HG02840 (cell line): ENCODE measurements around the gene SCN7A.

Source experiments
- ATAC-seq: cut with Tn5 transposase; IDR thresholded peaks from one replicate; pipeline ENCODE4 v1.9.1; 2021; ENCODE audit warnings: mild to moderate bottlenecking, moderate library complexity, moderate number of reproducible peaks; ENCODE audit not compliant: unreplicated experiment, low FRiP score

The SCN7A gene

DNA sequence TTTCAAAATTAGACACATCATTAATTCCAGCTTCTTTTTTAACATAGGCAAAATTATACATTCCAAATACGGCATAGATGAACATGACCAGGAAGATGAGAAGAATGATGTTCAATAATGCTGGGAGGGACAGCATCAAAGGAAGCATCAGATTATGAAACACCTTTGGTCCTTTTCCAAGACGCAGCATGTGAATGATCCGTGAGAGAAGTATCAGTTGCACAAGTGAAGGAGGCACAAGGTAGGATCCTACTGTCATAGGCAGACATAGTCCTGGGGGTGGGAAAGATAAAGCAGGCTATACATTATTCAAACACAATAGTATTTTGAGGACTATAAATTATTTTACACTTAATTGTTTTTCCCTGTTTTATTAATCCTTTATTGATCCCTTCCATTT lies 87.7 kb downstream of the SCN7A start:
- no peak for ATAC-seq

DNA sequence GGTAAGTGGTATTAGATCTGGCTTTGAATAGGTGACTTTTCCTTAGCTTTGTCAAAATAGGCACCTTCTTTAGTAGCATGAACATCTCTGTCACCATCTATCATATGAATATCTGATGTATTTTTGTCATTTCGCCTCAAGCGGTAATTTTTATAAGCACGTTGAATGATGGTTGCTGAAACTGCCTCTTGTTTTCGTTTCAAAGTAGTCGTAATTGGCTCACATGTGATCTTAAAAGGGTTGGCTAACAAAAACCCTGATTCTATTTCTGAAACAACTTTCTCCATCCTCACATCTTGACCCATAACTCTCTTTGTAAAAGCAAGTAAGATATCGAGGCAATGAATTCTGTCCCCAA lies 88.5 kb downstream of the SCN7A start:
- ATAC-seq: no peak

DNA sequence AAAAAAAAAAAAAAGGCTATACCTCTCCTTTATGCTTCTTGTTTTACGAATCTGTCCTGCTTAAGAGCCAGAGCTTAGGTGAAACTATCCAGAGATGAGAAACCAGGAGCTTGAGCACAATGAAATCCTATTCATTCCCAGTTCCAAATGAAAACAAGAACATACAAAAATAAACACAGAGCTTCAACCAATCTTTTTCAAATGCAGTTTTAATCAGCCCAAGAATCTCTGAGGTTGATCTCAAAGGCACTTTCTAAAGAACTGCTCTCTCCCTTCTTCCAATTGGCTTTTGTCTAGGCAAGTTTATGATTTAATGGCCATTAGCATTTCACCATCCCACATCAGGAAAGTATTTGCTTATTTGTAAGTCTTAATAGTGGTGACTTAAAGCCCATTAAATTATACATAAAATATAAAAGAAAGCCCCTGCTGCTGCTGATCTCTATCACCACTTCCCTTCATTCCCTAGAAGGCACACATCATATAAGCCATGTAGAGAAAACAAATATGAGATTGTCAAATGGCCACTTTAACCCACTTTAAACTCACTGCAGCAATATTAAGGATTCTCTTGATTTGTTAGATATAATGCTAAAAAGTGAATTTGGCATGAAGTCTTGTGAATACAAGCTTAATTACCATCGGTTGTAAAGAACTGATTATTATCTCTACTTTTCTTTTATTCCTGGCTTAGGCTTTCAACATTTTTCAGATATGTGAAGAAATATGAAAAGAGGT lies 89.0 kb downstream of the SCN7A start:
- ATAC-seq: no peak

DNA sequence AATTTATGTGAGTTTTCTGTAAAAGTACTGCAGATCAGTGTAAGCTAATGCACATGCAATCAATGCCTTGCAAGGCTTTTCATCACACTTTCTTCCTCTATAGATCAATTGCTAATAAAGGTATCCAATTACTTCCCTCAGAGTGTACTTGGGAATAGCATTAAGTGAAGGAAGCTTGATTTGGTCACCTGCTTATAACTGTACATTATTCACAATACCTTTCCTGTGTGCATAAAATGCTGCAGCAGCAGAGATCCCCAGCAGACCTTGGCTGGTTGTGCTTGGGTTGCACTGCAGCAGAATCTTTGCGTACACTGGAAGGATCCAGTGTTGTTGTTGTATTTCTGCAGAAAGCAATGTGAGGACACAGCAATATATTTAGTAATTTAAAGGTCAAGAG lies 99.8 kb downstream of the SCN7A start:
- ATAC-seq: no peak

DNA sequence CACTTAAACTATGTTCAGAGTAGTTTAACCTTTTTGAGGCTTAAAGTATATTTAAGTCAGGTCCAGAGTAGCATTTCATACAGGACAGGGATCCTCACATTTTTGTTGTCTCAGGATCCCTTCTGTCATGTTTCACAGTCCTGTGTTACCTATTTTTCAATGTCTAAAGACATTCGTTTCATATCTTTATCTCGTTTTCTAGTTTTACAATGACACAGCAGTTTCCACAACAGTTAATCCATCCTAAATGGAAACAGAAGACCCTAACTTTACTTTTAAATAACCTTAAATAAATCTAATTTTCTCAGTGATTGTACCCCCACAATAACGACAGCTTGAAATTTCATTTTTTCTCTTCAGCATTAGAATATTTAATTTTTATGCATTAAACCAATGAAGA lies 101.0 kb downstream of the SCN7A start:
- ATAC-seq: no peak

DNA sequence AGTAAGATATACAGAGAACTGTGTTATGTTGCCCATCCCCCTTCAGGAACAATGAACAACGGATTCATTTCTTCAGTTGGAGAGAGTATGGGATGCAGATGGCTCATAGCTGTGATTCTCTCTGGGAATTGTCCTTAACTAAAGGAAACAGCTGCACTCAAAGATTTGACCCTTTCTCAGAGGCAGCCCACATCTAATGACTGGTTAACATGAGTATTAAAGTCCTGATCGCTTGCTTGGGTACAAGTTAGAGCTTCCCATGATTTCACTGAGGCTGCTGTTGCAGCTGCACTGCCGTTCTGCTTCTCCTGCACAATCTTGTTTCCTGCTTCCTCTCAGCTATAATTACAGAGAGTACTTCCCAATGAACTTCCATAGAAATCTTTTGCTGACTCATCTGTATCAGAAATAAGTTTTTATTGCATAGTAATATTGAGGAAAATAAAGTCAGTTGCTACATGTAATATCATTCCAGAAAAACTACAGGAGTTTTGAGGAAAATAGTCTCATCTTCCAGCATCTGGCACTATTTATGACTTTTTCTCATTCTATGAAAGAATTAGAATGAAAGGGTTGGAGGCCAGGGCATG lies 105.5 kb downstream of the SCN7A start:
- ATAC-seq: no peak

DNA sequence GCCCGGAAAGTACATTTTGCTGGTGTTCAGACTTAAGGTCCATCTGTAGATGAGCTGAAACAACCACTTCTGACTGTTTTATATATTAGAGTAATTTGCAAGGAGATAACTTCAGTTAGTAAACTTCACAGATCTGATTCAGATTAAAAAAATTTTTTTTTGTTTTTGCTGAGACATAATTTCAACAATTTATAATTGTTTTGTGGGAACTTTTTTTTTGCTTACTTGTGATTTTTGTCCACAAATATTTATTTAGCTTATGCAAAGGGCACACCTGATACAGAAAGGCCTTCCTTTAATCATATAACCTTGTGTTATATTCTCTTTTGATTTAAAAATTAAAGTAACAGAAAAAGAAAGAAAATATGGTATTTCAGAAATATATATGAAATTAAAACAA lies 108.7 kb downstream of the SCN7A start:
- no peak for ATAC-seq

DNA sequence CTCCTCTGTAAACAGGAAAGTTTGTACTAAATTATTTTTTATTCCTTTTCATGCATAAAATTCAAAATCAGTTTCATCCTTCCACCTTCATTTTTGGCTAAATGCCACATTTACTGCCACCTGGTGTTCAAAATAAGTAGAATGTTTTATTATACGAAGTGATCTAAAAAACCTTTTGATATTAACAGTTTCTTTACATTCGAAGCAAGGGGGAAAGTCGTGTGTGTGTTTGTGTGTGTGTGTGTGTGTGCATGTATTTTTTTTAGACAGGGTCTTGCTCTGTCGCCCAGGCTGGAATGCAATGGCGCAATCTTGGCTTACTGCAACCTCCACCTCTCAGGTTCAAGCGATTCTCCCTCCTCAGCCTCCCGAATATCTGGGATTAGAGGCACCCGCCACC lies 109.3 kb downstream of the SCN7A start:
- ATAC-seq: no peak

DNA sequence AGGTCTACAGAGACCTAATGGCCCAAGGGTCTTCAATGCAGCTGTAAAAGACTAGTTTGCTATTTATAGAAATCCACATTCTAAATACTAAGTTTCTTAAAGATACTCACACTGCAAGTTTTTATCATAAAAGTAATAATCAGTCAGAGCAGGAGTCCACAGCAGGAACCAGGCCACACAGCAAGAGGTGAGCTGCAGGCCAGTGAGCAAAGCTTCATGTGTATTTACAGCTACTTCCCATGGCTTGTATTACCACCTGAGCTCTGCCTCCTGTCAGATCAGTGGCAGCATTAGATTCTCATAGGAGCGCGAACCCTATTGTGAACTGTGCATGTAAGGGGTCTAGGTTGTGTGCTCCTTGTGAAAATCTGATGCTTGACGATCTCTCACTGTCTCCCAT lies 111.6 kb downstream of the SCN7A start:
- no peak for ATAC-seq

DNA sequence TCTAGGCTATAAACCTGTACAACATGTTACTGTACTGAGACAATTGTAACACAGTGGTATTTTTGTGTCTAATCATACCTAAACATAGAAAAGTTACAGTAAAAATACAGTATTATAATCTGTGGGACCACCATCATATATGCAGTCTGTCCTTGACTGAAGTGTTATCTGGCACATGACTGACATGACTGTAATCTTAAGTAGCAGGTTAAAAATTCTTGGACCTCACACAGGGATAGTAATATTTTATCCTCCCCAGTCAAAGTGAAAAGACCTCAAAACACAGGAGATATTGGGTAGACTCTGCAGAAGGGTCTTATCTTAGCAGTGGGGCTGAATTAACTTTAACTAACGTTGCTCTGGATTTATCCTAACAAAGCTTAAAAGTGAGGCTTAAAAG lies 113.4 kb downstream of the SCN7A start:
- ATAC-seq: no peak

DNA sequence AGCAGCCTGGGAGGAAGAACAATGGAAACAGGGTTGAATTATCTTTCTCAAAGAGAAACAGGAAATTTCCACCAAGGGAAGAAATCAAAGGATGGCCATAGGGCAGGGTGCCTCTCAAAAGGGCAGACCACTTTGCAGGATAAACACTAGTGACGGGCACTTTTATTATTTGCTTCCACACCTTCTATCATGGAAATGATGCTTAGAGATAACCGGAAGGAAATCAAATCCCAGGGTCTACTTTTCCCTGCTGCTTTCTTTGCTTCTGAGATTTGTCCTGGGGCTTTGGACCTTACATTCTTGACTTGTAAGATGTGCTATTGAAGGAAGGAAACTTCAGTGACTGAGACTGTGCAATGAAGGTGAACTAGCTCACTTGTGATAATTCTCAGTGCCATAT lies 117.2 kb downstream of the SCN7A start:
- no peak for ATAC-seq

DNA sequence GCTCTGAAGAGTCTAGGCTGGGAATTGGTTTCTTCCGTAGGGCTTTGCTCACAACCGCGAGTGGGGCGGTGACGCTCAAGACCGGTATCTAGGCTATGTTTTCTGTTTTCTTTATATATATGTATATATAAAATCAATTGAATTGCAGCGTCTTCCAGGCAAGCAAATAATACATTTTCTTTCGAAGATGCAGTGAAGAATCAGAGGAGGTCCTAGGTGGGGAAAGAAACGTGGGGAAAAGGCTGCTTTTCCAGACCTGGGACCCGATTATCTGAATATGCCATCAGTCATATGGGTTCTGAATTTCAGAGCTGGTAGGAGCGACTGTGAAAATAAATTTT lies 117.6 kb downstream of the SCN7A start:
- no peak for ATAC-seq

DNA sequence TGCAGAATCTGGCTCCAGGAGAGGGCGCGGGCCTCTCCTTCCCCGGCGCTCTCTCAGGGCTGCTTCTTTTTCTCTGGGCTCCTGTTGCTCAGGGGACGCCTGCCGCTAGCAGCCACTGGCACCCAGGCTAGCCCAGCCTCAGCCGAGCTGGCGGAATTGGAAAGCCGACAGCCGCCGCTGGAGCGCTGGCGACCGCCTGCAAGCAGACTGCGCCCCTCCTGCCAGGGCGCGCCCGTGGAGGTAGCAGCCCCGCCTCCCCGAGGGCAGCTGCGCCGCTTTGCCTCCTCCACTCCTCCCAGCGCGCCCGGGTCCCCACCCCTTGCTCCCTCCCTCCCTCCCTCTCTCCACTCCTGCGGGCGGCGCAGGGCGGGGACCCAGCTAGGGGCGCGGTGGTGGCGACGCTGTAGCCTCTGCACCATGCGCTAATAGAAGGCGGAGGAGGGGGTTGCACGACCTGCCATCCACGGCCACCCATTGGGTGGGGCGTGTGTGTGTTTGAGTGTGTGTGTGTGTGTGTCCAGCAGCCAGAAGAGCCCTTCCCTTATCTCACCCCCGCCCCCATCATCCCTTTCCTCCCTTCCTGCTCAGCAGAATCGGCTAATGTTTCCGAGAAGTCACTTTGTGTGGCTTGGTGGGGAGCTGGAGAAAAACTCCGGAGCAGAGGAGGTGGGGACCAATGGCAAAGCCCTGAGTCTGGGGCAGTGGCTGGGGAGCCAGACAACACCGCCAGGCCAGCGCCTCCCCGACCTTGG lies 118.1 kb downstream of the SCN7A start, which contains the start of gene SCN9A:
Gene SCN9A, minus strand, starts transcription at position 209 of the 752 bp plus-strand sequence. CDS start 64,188 bp downstream, outside the sequence.
- ATAC-seq: no peak

DNA sequence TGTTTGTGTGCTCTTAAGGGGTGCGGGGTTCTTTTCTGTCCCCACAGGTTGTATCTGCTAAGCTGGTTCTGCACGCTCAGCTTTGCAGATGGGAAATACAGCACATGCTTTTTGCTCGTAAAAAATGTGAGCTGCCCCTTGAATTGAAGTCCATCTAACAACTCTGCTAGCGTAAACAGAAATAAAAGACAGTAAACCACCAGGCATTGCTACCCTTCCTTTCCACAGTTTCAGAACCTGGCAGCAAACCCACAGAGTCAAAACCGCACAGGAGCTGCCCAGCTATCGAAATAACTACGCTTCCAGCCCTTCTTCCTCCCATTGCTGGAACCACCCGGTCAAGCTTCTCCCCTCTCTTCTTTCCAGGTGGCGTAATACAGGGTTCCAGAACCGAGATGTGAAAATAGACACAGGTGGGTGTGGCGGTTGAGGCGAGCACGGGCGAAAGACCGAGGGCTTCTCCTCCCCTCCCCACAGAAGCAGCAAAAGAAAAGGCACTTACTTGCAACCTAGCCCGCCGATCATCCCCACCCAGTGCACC lies 118.8 kb downstream of the SCN7A start:
- no peak for ATAC-seq

DNA sequence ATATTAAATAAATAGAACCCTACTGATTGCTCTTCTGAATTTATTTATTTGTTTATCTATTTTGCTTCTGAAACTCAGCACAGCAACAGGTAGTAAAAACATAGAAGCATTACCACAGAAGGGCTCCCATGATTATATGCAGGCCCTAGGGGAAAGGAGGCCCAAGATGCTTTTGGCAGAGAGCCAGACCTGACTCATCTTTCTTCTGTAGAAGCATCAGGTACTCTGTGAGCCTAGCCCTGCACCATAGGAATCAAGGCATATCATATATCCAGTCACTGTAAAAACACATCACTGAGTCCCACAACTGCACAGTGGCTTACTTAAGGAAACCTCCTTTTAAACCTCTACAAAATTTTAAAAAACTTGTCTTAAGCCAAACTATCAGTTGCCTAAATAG lies 120.1 kb downstream of the SCN7A start:
- ATAC-seq: no peak

DNA sequence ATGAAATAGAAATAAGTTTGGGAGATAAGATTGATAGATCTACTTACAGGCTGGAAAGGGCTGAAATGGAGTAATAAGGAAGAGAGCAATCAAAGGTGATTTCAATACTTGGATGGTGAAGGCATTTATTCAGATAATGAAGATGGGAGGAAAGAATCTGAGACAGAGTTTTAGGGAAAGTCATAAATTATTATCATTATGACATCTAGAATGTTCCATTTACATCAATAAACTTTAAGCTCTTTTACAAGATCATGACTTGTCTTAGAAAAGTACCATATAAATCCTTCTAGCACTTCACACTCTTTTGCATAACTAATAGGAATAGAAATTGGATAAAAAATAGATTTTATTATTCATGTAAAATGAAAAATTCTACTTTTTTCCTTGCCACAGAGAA lies 120.5 kb downstream of the SCN7A start:
- ATAC-seq: no peak

DNA sequence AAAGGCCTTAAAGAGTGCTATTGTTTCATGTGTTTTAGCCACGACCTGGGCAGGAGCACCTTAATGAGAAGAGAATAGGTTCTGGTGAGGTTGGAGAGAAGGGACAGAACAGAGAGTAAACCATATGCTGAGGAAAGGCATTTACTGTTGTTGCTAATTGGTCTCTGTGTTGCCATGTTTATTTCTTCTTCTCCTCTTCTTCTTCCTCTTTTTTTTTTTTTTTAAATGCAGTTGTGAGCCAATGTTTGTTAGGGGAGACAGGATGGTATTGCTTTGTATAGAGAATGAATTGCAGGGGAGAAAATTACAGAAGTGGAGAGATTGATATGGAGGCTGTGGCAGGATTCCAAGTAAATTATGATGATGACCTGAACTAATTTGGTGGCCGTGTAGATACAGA lies 120.9 kb downstream of the SCN7A start:
- ATAC-seq: no peak

DNA sequence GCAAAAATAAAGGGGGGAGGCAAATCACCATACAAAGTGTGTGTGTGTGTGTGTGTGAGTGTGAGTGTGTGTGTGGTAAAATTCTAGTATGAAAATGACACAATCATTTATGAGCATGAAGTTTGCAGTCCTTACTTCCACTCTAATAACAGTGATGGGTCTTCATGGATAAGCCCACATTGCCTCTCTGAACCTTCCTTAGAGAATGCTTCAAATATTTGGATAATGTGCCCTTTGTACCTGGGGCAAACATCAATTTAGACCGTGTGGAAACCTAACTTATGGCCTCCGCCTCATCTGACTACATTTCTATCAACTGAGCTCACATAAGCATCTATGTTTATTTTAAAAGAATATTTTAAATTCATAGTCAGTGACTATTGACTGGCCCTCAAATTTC lies 122.0 kb downstream of the SCN7A start:
- no peak for ATAC-seq

DNA sequence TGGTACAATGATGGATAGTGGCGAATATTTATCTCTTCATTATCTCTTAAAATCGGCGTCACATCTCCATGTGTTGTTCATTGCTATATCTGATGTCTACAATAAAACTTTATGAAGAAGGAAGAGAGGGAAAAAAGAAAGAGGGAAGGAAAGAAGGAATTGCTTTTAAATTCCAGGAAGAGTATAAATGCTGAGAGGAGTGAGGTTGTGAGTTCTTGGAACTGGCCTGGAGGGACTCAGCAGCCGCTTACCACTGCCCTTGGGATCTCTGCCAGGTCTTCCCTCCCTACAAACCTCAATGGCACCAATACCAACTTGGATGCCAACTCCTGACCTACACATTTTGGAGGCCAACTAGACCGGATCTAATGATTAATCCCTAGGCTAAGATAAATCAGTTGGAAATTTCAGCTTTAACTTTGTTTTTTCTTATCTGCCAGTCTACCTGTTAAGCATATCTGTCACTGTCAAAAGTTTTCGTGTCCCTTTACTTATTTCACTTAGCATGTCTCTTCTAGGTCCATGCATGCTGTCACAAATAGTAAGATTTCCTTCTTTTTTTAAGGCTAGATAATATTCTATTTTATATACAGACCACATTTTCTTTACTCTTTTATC lies 128.1 kb downstream of the SCN7A start:
- no peak for ATAC-seq

DNA sequence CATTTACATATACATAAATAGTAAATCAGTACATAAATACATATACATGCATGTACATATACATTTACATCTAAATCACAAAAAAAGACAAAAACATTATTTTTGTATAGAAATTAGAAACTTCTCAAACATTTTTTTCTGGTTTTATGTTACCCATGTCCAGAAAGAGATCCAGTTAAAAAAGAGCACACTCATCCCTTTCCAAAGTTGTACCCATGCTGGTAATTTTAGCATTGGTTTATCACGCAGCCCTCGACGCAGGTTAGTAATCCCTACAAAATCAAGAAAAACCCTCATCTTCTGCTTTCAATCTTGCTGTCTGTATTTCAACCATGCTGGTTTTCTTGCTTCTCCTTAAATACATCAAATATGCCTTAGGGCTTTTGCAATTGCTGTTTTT lies 128.8 kb downstream of the SCN7A start:
- ATAC-seq: no peak

DNA sequence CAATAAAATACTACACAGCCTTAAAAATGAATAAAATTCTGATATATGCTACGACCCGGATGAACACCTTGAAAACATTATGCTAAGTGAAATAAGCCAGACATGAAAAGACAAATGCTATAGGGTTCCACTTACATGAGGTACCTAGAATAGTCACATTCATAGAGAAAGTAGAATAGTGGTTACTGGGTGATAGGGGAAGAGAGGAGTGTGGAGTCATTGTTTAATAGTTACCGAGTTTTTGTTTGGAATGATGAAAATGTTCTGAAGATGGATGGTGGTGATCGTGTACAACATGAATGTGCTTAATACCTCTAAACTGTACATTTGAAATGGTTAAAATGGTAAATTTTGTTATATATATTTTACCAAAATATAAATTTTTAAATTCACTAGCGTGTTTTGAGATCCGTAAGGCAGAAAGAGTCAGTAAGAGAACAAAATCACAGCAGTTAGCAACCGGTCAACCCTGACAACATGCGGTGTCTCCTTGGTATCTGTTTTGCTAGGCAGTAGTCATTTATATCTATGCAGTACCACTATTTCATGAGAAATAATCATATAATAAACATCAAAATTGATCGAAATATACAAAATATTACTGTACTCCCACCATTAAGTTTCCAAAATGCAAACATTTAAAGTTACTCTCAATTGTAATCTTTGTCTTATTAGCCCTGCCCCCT lies 129.4 kb downstream of the SCN7A start:
- ATAC-seq: no peak
